HG03066 (cell line): ENCODE data around the gene ADCY10.
A peak's percentile ranks its signal among the peaks of the same experiment; 100 is the strongest.
"Not testable (repeated sequence)": the region's sequence is repeated elsewhere in the genome, so short reads cannot be mapped to it uniquely, and the experiment has no call there.

Source experiments
- ATAC-seq: cut with Tn5 transposase; IDR thresholded peaks from one replicate; pipeline ENCODE4 v1.9.1; 2021; ENCODE audit warnings: low read depth; ENCODE audit not compliant: unreplicated experiment

ADCY10 gene

GRCh38 chr1:167820684-167821355, 93.1 kb downstream of the ADCY10 start:
- no peak for ATAC-seq

GRCh38 chr1:167819849-167820683, 93.9 kb downstream of the ADCY10 start:
- ATAC-seq = no peak

GRCh38 chr1:167815650-167816049, 98.3 kb downstream of the ADCY10 start:
- no peak for ATAC-seq

GRCh38 chr1:167812972-167813371, 101.0 kb downstream of the ADCY10 start:
- ATAC-seq = no peak

GRCh38 chr1:167808690-167809089, 105.2 kb downstream of the ADCY10 start:
- ATAC-seq = no peak

- ATAC-seq = no peak
Observed at GRCh38 chr1:167808104-167808503, 105.8 kb downstream of the ADCY10 start.

- ATAC-seq = not testable (repeated sequence)
Observed at GRCh38 chr1:167806676-167807075, 107.3 kb downstream of the ADCY10 start.

- ATAC-seq = not testable (repeated sequence)
Observed at GRCh38 chr1:167806235-167806634, 107.7 kb downstream of the ADCY10 start.

- ATAC-seq = peak; percentile 45
Observed at GRCh38 chr1:167805041-167805556, 108.8 kb downstream of the ADCY10 start.

GRCh38 chr1:167803358-167804207, 110.4 kb downstream of the ADCY10 start:
- peak; percentile 83 for ATAC-seq

GRCh38 chr1:167802235-167802634, 111.7 kb downstream of the ADCY10 start:
- ATAC-seq = no peak

GRCh38 chr1:167800251-167800650, 113.7 kb downstream of the ADCY10 start:
- no peak for ATAC-seq

GRCh38 chr1:167799747-167800146, 114.2 kb downstream of the ADCY10 start:
- ATAC-seq = no peak

GRCh38 chr1:167798952-167799351, 115.0 kb downstream of the ADCY10 start:
- ATAC-seq = no peak

GRCh38 chr1:167797015-167797414, 116.9 kb downstream of the ADCY10 start:
- ATAC-seq = no peak

GRCh38 chr1:167795810-167796740, 117.9 kb downstream of the ADCY10 start:
- no peak for ATAC-seq

GRCh38 chr1:167794043-167794442, 119.9 kb downstream of the ADCY10 start:
- ATAC-seq = no peak

- ATAC-seq = no peak
Observed at GRCh38 chr1:167792188-167792565, 121.8 kb downstream of the ADCY10 start.

GRCh38 chr1:167791281-167792187, 122.4 kb downstream of the ADCY10 start:
- ATAC-seq = no peak
